GM18505 (cell line): ENCODE results near the gene SNX13.

Experiments
- ATAC-seq: cut with Tn5 transposase; IDR thresholded peaks from one replicate; pipeline ENCODE4 v1.9.1; 2021; ENCODE audit not compliant: unreplicated experiment
- POLR2A ChIP-seq: IDR thresholded peaks from 4 replicates; pipeline ENCODE4 v1.6.1; 2011; ENCODE audit warnings: borderline replicate concordance; ENCODE audit not compliant: insufficient read depth, insufficient read length; ENCODE audit errors: extremely low read depth

The SNX13 gene

GRCh38 chr7:17781491-17782215 lies 158.6 kb downstream of the SNX13 start:
- ATAC-seq, result no peak
- no peak for TF ChIP-seq POLR2A

GRCh38 chr7:17779381-17779780 lies 160.9 kb downstream of the SNX13 start:
- ATAC-seq, result no peak
- no peak for TF ChIP-seq POLR2A

- TF ChIP-seq POLR2A, result no peak
- ATAC-seq, result no peak
These were observed 165.5 kb downstream of the SNX13 start for GRCh38 chr7:17774716-17775288.

- ATAC-seq, result no peak
- no peak for TF ChIP-seq POLR2A
These were observed 166.0 kb downstream of the SNX13 start for GRCh38 chr7:17774248-17774647.

GRCh38 chr7:17773289-17773626 lies 167.0 kb downstream of the SNX13 start:
- no peak for TF ChIP-seq POLR2A
- ATAC-seq, result no peak

GRCh38 chr7:17772581-17773288 lies 167.6 kb downstream of the SNX13 start:
- no peak for ATAC-seq
- TF ChIP-seq POLR2A, result no peak

GRCh38 chr7:17771901-17772408 lies 168.3 kb downstream of the SNX13 start:
- TF ChIP-seq POLR2A, result no peak
- ATAC-seq, result no peak

GRCh38 chr7:17770710-17771375 lies 169.5 kb downstream of the SNX13 start:
- TF ChIP-seq POLR2A, result no peak
- no peak for ATAC-seq

- TF ChIP-seq POLR2A, result no peak
- peak; percentile 67 for ATAC-seq
These were observed 170.4 kb downstream of the SNX13 start for GRCh38 chr7:17769918-17770317.

- no peak for ATAC-seq
- TF ChIP-seq POLR2A, result no peak
These were observed 182.3 kb downstream of the SNX13 start for GRCh38 chr7:17758008-17758407.

GRCh38 chr7:17746020-17746530 lies 194.2 kb downstream of the SNX13 start:
- no peak for ATAC-seq

GRCh38 chr7:17745610-17746009 lies 194.7 kb downstream of the SNX13 start:
- no peak for TF ChIP-seq POLR2A
- peak; percentile 78 for ATAC-seq

More at GRCh38 chr7:17746020-17746530, 194.2 kb downstream of the SNX13 start:
- no peak for TF ChIP-seq POLR2A

- no peak for TF ChIP-seq POLR2A
- ATAC-seq, result no peak
These were observed 197.0 kb downstream of the SNX13 start for GRCh38 chr7:17743316-17743715.
